ENCODE data around the gene SLC7A4.

The SLC7A4 gene

GRCh38 chr22:20997536-20998257 is 34.7 kb downstream of the SLC7A4 start:
- no peak for DNase-seq
- no peak for ATAC-seq

DNA sequence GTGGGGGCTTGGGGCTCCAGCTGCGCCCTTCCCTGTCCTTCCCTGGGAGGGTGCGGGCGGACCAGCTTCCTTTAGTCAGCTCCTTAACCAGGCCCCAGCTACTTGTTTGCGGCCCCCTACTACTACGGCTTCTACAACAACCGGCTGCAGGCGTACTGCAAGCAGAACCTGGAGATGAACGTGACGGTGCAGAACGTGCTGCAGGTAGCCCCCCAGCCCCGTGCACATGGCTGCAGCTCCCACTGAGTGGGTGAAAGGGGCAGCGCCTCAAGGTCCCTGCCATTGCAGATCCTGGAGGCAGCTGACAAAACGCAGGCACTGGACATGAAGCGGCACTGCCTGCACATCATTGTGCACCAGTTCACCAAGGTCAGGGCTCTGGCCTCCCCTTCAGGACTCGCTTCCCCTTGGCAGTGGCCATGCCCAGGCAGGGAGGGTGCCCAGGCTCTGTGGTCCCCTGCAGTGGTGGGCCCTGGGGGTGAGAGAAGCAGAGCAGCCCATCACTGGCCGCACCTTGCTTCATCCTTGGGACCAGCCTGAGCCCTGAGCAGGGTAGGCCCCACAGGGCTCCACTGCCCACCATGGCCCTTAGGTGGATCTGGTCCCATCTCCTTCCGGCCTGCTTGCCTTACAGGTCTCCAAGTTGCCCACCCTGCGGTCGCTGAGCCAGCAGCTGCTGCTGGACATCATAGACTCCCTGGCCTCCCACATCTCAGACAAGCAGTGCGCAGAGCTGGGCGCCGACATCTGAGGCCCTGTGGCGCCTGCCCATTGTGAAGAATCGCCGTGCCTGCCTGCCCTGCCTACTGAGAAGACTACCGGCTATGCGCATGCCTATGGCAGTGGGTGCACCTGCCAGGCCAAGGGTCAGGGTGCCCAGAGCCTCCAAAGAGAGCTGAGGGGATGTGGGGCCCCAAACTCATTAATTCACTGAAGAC is 35.5 kb downstream of the SLC7A4 start:
- DNase-seq (no peak), ATAC-seq (no peak)

- ATAC-seq: no peak
Measured at GRCh38 chr22:20996031-20996410, 36.3 kb downstream of the SLC7A4 start.

DNA sequence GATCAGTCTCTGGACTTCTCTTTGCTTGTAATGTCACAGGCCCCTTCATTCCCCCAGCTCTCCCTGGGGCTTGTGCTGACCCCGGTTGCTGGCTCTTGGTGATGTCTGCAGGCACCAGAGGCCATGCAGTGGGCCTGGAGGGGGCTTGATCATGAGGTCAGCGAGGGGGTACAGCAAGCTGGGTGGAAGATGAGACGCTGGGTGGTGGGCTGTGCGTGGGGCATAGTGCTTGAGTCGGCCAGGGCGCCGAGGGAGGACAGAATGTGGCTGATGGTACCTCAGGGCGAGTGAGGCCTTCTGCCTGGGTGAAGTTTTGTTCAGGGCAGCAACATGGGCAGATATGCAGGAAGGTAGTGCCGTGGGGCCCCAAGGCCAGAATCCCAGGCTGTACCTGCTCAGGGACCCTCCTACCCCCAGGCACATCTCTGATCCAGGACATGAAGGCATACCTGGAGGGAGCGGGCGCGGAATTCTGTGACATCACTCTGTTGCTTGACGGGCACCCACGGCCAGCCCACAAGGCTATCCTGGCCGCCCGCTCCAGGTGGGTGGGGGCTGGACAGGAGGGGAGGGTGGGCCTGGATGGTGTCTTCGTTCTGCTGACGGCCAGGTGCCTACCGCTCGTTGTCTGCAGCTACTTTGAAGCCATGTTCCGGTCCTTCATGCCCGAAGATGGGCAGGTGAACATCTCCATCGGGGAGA is 36.9 kb downstream of the SLC7A4 start:
- ATAC-seq (no peak), DNase-seq (no peak)

More at GRCh38 chr22:20996031-20996410, 36.3 kb downstream of the SLC7A4 start:
- DNase-seq: no peak

GRCh38 chr22:20994902-20995241 is 37.5 kb downstream of the SLC7A4 start:
- DNase-seq (no peak), ATAC-seq (no peak)

DNA sequence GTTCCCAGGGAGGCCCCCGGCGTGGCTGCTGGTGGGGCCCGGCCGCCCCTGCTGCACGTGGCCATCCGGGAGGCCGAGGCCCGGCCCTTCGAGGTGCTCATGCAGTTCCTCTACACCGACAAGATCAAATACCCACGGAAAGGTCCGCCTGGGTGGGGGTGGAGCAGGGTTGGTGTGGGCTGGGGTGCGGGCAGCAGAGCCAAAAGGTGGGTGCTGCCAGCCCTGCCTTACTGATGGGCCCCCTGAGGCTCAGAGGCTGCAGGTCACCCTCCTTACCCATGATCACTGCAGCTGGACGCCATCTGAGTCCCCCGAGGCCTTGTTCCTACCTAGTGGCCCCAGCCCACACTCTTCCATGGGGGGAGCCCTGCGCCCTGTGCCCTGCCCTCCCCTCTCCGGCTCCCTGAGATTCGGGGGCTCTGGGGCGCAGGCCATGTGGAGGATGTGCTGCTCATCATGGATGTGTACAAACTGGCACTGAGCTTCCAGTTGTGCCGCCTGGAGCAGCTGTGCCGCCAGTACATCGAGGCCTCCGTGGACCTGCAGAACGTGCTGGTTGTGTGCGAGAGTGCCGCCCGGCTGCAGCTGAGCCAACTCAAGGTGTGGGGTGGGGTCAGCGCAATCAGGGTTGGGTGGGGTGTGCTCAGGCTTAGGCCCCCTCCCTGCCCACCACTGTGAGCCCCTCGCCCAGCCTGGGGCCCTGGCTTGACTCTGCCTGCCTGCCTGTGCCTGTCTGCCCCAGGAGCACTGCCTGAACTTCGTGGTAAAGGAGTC is 38.0 kb downstream of the SLC7A4 start:
- no peak for ATAC-seq
- no peak for DNase-seq

GRCh38 chr22:20993304-20994127 is 38.8 kb downstream of the SLC7A4 start:
- ATAC-seq: no peak
- DNase-seq: no peak

GRCh38 chr22:20992456-20993303 is 39.7 kb downstream of the SLC7A4 start:
- ATAC-seq (no peak), DNase-seq (no peak)

- DNase-seq (no peak), ATAC-seq (no peak)
Measured at GRCh38 chr22:20992056-20992442, 40.3 kb downstream of the SLC7A4 start.

DNA sequence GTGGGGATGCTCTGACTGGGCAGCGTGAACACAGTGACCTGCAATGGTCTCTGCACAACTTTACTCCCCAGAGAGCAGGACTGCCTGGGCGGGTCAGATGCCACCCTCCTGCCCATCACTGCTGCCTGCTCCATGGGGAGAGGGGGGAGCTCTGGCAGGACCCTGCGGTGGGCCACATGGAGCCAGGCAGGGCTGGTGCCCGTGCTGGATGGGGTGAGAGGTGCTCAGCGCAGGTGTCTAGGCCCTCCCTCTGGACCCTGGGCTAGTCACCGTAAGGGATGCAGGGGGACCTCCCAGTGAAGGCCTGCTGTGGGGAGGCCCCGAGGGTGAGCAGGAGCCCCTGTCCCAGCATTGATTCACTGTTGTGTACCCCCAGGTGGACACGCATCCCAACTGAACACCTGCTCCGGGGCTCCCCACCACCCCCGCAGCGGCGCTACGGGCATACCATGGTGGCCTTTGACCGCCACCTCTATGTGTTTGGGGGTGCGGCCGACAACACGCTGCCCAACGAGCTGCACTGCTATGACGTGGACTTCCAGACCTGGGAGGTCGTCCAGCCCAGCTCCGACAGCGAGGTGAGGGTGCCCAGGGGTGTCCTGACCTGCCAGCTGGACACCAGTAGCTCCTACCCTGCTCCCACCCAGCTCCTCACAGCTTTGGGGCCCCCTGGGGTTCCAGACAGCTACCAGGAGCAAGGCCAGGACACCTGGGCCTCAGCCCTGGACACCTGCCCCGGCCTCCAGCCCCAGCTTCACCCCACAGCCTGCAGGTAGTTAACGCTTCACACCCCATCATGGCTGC is 40.9 kb downstream of the SLC7A4 start:
- DNase-seq (no peak), ATAC-seq (no peak)

DNA sequence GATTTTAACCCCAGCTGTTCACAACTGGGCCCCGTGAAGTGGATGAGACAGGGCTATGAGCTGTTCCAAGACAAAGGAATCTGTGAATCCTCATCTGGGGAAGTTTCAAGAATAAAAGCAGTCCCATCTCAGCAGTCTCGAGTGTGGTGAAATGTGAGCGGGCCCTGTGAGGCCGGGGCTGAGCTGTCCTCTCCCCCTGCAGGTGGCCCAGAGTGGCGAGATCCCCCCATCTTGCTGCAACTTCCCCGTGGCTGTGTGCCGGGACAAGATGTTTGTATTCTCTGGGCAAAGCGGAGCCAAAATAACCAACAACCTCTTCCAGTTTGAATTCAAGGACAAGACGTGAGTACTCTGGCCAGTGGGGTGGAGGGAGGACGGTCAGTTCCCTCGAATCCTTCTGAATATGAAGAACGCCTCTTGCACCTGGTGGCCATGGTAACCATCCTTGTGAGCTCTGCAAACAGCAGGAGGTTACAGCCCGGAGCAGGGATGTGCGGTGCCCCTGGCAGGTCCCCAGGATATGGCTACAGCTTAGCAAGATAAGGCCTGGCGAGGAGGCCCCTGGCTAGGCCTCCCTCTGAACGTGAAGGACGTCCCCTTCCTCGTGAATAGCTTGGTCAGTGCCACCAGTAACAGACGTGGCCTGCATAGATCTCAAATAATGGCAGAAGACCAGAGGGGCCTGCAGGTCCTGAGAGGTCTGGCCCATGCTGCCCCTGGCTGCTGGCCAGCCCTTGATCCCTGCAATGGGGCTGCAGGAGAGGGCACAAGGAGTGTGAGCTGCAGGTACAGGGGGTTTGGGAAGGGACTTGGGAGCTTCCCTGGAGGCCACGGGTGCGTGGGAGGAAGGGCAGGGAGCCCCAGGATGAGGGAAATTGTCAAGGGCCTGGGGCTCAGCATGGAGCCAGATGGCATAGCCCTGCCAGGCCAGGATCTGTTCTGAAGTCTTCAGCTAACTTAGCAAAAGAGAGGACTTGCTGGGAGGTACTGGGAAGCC is 41.9 kb downstream of the SLC7A4 start:
- ATAC-seq (no peak), DNase-seq (no peak)

DNA sequence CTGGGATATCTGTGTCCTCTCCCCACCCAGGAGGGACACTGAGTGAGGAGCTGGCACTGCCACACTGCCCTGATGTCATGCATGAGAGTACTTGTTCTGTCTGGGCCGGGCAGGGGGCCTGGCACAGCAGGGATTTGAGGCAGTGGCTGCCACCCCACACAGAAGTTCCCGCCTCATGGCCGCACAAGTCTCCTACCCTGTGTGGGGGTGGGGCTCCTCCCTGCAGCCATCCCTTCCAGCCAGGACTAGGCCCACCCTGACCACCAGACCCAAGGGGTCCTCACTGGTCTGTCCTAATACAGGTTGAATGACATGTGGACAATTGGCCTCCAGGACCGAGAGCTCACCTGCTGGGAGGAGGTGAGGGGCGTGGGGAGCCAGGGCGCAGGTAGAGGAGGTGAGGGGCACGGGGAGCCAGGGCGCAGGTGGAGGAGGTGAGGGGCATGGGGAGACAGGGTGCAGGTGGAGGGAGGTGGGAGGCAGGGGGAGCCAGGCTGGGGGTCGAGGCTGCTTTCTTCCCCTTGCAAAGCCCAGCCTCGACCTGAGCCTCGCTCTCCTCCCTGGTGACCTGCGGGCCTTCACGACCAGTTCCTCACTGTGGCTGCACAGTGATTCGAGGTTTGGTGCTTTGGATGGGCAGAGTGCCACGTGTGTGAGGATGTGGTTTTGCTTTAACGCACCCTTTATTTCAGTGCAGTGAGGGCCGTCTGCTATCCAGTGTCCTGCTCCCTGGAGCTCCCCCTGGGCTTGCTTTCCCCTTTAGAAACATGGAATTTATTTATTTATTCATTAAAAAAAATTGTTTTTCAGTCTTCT is 42.8 kb downstream of the SLC7A4 start:
- ATAC-seq (no peak), DNase-seq (no peak)

- DNase-seq: no peak
- no peak for ATAC-seq
Measured at GRCh38 chr22:20988573-20989322, 43.6 kb downstream of the SLC7A4 start.

DNA sequence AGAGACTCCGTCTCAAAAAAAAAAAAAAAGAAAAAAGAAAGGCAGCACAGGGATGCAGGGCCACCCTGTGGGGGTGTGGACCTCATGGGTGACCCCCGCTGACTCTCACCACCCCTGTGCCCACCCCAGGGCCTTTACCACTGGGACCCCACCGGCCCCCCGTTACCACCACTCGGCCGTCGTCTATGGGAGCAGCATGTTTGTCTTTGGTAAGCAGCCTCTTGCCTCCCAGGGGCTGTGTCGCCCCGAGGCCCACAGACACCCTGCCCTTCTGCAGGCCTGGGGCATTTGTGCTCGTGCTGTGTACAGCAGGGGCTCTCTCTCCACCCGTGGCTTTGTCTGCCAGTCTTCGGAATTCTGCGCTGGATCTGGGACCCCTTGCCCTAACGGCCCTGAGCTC is 45.0 kb downstream of the SLC7A4 start:
- DNase-seq (no peak), ATAC-seq (no peak)

DNA sequence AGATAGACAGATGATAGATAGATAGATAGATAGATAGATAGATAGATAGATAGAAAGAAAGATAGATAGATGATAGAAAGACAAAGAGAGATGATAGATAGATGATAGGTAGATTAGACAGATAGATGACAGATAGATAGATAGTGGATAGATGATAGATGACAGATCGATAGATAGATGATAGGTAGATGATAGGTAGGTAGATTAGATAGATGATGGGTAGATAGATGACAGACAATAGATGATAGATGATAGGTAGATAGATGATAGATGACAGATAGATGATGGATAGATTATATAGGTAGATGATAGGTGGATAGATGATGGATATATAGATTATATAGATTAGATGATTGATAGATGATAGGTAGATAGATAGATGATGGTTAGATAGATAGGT is 46.0 kb downstream of the SLC7A4 start:
- ATAC-seq: no peak
- DNase-seq: no peak

DNA sequence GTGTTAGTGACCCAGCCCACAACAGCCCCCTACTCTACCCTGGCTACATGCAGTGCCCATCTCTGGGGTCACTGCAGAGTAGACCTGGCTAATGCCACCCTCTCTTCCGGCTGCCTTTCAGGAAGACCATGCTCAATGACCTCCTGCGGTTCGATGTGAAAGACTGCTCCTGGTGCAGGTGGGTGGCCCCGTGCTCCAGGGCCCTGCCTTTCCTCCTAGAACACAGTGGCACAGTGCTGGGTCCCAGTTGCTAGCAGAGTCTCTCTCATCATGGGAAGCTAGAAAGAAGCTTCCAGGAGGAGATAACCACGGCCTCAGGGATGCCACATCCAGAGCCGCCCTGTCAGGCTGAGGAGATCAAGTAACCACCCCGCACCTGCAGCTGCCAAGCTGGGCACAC is 46.6 kb downstream of the SLC7A4 start:
- DNase-seq: no peak
- no peak for ATAC-seq
